WTC11 (cell line): ENCODE measurements around the gene KDELR1. TPM values are rescaled to one million over a fixed set of nuclear protein-coding genes. Genes with fewer than 3 reads are reported as not detected.

Source experiments
- ELF4 ChIP-seq: sonication (generic); formaldehyde crosslinking; IDR thresholded peaks from 2 replicates; pipeline ENCODE4 v1.8.1; 2022; ENCODE audit warnings: low read depth, mild to moderate bottlenecking, moderate library complexity, missing genetic modification reagents
- ETV6 ChIP-seq: sonication (generic); formaldehyde crosslinking; IDR thresholded peaks from 2 replicates; pipeline ENCODE4 v1.8.1; 2022; ENCODE audit warnings: mild to moderate bottlenecking, missing genetic modification reagents
- FOXJ3 ChIP-seq: sonication (generic); formaldehyde crosslinking; IDR thresholded peaks from 2 replicates; pipeline ENCODE4 v1.9.0; 2021; ENCODE audit warnings: missing genetic modification reagents, mild to moderate bottlenecking, borderline replicate concordance
- KAT7 ChIP-seq: sonication (generic); formaldehyde crosslinking; IDR thresholded peaks from 2 replicates; pipeline ENCODE4 v1.8.1; 2023; ENCODE audit warnings: missing genetic modification reagents, mild to moderate bottlenecking, borderline replicate concordance
- MXD4 ChIP-seq: fragments of 250-450 bp; sonication (Bioruptor Pico); IDR thresholded peaks from 2 replicates; pipeline ENCODE4 v1.8.0; 2021; ENCODE audit warnings: mild to moderate bottlenecking, moderate library complexity, borderline replicate concordance
- NFE2L1 ChIP-seq: sonication (generic); formaldehyde crosslinking; IDR thresholded peaks from 2 replicates; pipeline ENCODE4 v1.8.1; 2023; ENCODE audit warnings: missing genetic modification reagents
- NFYB ChIP-seq: sonication (generic); formaldehyde crosslinking; conservative IDR thresholded peaks from 2 replicates; pipeline ENCODE4 v1.8.0; 2022; ENCODE audit warnings: low read depth, missing genetic modification reagents
- SMAD4 ChIP-seq: sonication (generic); formaldehyde crosslinking; IDR thresholded peaks from 2 replicates; pipeline ENCODE4 v1.8.0; 2022; ENCODE audit warnings: mild to moderate bottlenecking, missing genetic modification reagents
- TCF7 ChIP-seq: sonication (generic); formaldehyde crosslinking; IDR thresholded peaks from 2 replicates; pipeline ENCODE4 v1.8.0; 2022; ENCODE audit warnings: mild to moderate bottlenecking, low read depth, missing genetic modification reagents, moderate library complexity
- ZNF263 ChIP-seq: sonication (generic); formaldehyde crosslinking; IDR thresholded peaks from 2 replicates; pipeline ENCODE4 v1.8.1; 2022; ENCODE audit warnings: low read depth, mild to moderate bottlenecking, moderate library complexity, missing genetic modification reagents
- total RNA-seq: library from RNA; stranded (reverse); gene quantifications from 3 replicates; pipeline ENCODE4 v1.2.3, GENCODE V29; 2021
- TF ChIP-seq, protein P1 (sequence below): sonication (generic); formaldehyde crosslinking; IDR thresholded peaks from 2 replicates; pipeline ENCODE4 v1.8.0; 2022; ENCODE audit warnings: missing genetic modification reagents
- TF ChIP-seq, protein P2 (sequence below): fragments of 250-450 bp; sonication (Bioruptor Pico); IDR thresholded peaks from 2 replicates; pipeline ENCODE4 v2.1.2; 2022; ENCODE audit warnings: mild to moderate bottlenecking, moderate library complexity
- TF ChIP-seq, protein P3 (sequence below): sonication (generic); formaldehyde crosslinking; IDR thresholded peaks from 2 replicates; pipeline ENCODE4 v1.8.1; 2023; ENCODE audit warnings: mild to moderate bottlenecking, missing genetic modification reagents, moderate library complexity
- TF ChIP-seq, protein P4 (sequence below): sonication (generic); formaldehyde crosslinking; IDR thresholded peaks from 2 replicates; pipeline ENCODE4 v1.8.1; 2022; ENCODE audit warnings: low read depth, mild to moderate bottlenecking, moderate library complexity, missing genetic modification reagents, borderline replicate concordance
- TF ChIP-seq, protein P5 (sequence below): sonication (generic); formaldehyde crosslinking; conservative IDR thresholded peaks from 2 replicates; pipeline ENCODE4 v1.8.1; 2022; ENCODE audit warnings: mild to moderate bottlenecking, missing genetic modification reagents
- TF ChIP-seq, protein P6 (sequence below): fragments of 250-450 bp; sonication (Bioruptor Pico); IDR thresholded peaks from 2 replicates; pipeline ENCODE4 v1.9.0; 2021; ENCODE audit warnings: mild to moderate bottlenecking
- TF ChIP-seq, protein P7 (sequence below): fragments of 250-450 bp; sonication (Bioruptor Pico); IDR thresholded peaks from 2 replicates; pipeline ENCODE4 v1.8.0; 2021; ENCODE audit warnings: mild to moderate bottlenecking
- TF ChIP-seq, protein P8 (sequence below): fragments of 250-450 bp; sonication (Bioruptor Pico); IDR thresholded peaks from 2 replicates; pipeline ENCODE4 v1.9.0; 2021; ENCODE audit warnings: mild to moderate bottlenecking, borderline replicate concordance
- TF ChIP-seq, protein P9 (sequence below): sonication (generic); formaldehyde crosslinking; IDR thresholded peaks from 2 replicates; pipeline ENCODE4 v1.8.1; 2022; ENCODE audit warnings: mild to moderate bottlenecking, moderate library complexity, missing genetic modification reagents

Gene KDELR1
- total RNA-seq, 1 experiment from 2014 or later, result 207 TPM

DNA sequence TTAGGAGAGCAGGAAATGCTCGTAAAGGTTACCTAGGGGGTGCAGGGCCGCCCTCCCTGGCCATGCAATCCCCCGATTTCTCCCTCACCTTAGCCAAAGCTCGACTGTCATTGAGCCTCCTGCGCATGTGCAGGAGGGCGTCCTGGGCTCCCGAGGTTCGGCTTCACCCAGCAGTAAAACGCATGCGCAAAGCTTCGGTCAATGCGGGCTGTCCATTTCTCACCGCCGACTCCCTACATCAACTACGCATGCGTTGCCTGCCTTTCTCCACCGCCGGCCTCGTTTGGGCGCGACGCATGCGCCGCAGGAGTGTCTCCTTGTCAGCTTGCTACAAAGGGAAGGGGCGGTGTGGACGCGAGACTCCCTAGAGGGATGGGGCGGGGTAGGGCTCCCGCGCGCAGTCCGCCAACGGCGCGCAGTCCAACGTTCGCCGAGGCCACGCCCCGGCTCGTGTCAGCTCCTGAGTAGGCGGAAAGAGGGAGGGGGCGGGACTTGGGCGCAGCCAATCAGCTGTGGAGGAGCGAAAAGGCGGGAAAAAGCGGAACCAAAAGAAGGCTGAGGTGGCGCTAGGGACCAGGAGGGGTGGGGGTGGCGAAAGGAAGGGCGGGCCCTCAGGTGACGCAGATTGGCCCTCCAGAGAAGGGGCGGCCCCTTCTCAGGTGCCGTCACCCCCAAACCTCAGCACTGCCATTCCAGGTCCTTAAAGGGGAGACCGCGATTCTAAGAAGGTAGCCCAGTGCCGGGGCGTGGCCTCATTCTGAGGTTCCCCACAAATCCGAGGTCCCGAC is 27.3 kb downstream of the KDELR1 start, which contains the start of the genes SYNGR4 and TMEM143 (continued):
- TF ChIP-seq, protein P1, sequence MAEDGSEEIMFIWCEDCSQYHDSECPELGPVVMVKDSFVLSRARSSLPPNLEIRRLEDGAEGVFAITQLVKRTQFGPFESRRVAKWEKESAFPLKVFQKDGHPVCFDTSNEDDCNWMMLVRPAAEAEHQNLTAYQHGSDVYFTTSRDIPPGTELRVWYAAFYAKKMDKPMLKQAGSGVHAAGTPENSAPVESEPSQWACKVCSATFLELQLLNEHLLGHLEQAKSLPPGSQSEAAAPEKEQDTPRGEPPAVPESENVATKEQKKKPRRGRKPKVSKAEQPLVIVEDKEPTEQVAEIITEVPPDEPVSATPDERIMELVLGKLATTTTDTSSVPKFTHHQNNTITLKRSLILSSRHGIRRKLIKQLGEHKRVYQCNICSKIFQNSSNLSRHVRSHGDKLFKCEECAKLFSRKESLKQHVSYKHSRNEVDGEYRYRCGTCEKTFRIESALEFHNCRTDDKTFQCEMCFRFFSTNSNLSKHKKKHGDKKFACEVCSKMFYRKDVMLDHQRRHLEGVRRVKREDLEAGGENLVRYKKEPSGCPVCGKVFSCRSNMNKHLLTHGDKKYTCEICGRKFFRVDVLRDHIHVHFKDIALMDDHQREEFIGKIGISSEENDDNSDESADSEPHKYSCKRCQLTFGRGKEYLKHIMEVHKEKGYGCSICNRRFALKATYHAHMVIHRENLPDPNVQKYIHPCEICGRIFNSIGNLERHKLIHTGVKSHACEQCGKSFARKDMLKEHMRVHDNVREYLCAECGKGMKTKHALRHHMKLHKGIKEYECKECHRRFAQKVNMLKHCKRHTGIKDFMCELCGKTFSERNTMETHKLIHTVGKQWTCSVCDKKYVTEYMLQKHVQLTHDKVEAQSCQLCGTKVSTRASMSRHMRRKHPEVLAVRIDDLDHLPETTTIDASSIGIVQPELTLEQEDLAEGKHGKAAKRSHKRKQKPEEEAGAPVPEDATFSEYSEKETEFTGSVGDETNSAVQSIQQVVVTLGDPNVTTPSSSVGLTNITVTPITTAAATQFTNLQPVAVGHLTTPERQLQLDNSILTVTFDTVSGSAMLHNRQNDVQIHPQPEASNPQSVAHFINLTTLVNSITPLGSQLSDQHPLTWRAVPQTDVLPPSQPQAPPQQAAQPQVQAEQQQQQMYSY (CRISPR knock-in tag), result no peak
- TF ChIP-seq, protein P2, sequence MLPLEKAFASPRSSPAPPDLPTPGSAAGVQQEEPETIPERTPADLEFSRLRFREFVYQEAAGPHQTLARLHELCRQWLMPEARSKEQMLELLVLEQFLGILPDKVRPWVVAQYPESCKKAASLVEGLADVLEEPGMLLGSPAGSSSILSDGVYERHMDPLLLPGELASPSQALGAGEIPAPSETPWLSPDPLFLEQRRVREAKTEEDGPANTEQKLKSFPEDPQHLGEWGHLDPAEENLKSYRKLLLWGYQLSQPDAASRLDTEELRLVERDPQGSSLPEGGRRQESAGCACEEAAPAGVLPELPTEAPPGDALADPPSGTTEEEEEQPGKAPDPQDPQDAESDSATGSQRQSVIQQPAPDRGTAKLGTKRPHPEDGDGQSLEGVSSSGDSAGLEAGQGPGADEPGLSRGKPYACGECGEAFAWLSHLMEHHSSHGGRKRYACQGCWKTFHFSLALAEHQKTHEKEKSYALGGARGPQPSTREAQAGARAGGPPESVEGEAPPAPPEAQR (CRISPR knock-in tag), result no peak
- TF ChIP-seq KAT7 (CRISPR knock-in tag), result no peak
- TF ChIP-seq, protein P3, sequence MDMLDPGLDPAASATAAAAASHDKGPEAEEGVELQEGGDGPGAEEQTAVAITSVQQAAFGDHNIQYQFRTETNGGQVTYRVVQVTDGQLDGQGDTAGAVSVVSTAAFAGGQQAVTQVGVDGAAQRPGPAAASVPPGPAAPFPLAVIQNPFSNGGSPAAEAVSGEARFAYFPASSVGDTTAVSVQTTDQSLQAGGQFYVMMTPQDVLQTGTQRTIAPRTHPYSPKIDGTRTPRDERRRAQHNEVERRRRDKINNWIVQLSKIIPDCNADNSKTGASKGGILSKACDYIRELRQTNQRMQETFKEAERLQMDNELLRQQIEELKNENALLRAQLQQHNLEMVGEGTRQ, result peak; percentile 28; the same call in 1 of the 2 replicates
- no peak for TF ChIP-seq SMAD4 (CRISPR knock-in tag)
- TF ChIP-seq, protein P4, sequence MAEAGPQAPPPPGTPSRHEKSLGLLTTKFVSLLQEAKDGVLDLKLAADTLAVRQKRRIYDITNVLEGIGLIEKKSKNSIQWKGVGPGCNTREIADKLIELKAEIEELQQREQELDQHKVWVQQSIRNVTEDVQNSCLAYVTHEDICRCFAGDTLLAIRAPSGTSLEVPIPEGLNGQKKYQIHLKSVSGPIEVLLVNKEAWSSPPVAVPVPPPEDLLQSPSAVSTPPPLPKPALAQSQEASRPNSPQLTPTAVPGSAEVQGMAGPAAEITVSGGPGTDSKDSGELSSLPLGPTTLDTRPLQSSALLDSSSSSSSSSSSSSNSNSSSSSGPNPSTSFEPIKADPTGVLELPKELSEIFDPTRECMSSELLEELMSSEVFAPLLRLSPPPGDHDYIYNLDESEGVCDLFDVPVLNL, result peak; percentile 83; the same call in 1 of the 2 replicates
- TF ChIP-seq, protein P5, sequence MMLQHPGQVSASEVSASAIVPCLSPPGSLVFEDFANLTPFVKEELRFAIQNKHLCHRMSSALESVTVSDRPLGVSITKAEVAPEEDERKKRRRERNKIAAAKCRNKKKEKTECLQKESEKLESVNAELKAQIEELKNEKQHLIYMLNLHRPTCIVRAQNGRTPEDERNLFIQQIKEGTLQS (CRISPR knock-in tag), result no peak
- no peak for TF ChIP-seq FOXJ3 (CRISPR knock-in tag)
- TF ChIP-seq, protein P6, sequence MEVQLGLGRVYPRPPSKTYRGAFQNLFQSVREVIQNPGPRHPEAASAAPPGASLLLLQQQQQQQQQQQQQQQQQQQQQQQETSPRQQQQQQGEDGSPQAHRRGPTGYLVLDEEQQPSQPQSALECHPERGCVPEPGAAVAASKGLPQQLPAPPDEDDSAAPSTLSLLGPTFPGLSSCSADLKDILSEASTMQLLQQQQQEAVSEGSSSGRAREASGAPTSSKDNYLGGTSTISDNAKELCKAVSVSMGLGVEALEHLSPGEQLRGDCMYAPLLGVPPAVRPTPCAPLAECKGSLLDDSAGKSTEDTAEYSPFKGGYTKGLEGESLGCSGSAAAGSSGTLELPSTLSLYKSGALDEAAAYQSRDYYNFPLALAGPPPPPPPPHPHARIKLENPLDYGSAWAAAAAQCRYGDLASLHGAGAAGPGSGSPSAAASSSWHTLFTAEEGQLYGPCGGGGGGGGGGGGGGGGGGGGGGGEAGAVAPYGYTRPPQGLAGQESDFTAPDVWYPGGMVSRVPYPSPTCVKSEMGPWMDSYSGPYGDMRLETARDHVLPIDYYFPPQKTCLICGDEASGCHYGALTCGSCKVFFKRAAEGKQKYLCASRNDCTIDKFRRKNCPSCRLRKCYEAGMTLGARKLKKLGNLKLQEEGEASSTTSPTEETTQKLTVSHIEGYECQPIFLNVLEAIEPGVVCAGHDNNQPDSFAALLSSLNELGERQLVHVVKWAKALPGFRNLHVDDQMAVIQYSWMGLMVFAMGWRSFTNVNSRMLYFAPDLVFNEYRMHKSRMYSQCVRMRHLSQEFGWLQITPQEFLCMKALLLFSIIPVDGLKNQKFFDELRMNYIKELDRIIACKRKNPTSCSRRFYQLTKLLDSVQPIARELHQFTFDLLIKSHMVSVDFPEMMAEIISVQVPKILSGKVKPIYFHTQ (CRISPR knock-in tag), result no peak
- TF ChIP-seq NFE2L1 (CRISPR knock-in tag), result peak; percentile 87; the same call in 1 of the 2 replicates
- TF ChIP-seq MXD4 (CRISPR knock-in tag), result no peak
- peak; percentile 80 for TF ChIP-seq NFYB
- no peak for TF ChIP-seq TCF7
- TF ChIP-seq, protein P7, sequence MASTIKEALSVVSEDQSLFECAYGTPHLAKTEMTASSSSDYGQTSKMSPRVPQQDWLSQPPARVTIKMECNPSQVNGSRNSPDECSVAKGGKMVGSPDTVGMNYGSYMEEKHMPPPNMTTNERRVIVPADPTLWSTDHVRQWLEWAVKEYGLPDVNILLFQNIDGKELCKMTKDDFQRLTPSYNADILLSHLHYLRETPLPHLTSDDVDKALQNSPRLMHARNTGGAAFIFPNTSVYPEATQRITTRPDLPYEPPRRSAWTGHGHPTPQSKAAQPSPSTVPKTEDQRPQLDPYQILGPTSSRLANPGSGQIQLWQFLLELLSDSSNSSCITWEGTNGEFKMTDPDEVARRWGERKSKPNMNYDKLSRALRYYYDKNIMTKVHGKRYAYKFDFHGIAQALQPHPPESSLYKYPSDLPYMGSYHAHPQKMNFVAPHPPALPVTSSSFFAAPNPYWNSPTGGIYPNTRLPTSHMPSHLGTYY (CRISPR knock-in tag), result no peak
- TF ChIP-seq ETV6, result peak; percentile 88
- no peak for TF ChIP-seq ELF4 (CRISPR knock-in tag)
- TF ChIP-seq, protein P8, sequence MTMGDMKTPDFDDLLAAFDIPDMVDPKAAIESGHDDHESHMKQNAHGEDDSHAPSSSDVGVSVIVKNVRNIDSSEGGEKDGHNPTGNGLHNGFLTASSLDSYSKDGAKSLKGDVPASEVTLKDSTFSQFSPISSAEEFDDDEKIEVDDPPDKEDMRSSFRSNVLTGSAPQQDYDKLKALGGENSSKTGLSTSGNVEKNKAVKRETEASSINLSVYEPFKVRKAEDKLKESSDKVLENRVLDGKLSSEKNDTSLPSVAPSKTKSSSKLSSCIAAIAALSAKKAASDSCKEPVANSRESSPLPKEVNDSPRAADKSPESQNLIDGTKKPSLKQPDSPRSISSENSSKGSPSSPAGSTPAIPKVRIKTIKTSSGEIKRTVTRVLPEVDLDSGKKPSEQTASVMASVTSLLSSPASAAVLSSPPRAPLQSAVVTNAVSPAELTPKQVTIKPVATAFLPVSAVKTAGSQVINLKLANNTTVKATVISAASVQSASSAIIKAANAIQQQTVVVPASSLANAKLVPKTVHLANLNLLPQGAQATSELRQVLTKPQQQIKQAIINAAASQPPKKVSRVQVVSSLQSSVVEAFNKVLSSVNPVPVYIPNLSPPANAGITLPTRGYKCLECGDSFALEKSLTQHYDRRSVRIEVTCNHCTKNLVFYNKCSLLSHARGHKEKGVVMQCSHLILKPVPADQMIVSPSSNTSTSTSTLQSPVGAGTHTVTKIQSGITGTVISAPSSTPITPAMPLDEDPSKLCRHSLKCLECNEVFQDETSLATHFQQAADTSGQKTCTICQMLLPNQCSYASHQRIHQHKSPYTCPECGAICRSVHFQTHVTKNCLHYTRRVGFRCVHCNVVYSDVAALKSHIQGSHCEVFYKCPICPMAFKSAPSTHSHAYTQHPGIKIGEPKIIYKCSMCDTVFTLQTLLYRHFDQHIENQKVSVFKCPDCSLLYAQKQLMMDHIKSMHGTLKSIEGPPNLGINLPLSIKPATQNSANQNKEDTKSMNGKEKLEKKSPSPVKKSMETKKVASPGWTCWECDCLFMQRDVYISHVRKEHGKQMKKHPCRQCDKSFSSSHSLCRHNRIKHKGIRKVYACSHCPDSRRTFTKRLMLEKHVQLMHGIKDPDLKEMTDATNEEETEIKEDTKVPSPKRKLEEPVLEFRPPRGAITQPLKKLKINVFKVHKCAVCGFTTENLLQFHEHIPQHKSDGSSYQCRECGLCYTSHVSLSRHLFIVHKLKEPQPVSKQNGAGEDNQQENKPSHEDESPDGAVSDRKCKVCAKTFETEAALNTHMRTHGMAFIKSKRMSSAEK (CRISPR knock-in tag), result no peak
- TF ChIP-seq, protein P9, sequence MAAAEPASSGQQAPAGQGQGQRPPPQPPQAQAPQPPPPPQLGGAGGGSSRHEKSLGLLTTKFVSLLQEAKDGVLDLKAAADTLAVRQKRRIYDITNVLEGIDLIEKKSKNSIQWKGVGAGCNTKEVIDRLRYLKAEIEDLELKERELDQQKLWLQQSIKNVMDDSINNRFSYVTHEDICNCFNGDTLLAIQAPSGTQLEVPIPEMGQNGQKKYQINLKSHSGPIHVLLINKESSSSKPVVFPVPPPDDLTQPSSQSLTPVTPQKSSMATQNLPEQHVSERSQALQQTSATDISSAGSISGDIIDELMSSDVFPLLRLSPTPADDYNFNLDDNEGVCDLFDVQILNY (CRISPR knock-in tag), result peak; percentile 89
- TF ChIP-seq ZNF263 (CRISPR knock-in tag), result no peak
